Left ventricle myocardium superior (tissue), 1 donor: Measurements from ENCODE around the gene RADIL. TPM values are rescaled to one million over a fixed set of nuclear protein-coding genes. Genes with fewer than 3 reads are reported as not detected.
"Not testable (repeated sequence)": the region's sequence is repeated elsewhere in the genome, so short reads cannot be mapped to it uniquely, and the experiment has no call there.

ENCODE experiments used
- ATAC-seq: fragments of 200-7000 bp; cut with Tn5 transposase; one replicate; pipeline ENCODE4 v1.9.1; 2020; ENCODE audit warnings: mild to moderate bottlenecking, moderate library complexity
- DNase-seq: peaks from one replicate; pipeline ENCODE4 v3.0.0-alpha.2; 2020
- intact Hi-C: fragments of 100-400 bp; cut with micrococcal nuclease; formaldehyde crosslinking; loops from one replicate; pipeline ENCODE4 v1.11.0; 2022
- long read RNA-seq: library from polyadenylated mRNA; unstranded; transcript quantifications from one replicate; pipeline ENCODE4 v2.0.0, GENCODE V29; 2021
- total RNA-seq: library from RNA; stranded (reverse); fragmentation: NEBNext Ultra II Directional; extraction: Animal tissue kit (Norgen Biotek cat#: 25700); gene quantifications from one replicate; pipeline ENCODE4 v1.2.1, GENCODE V29; 2021
- donor health status: DM: no; HTN: yes; CAD: no; lungs with severe emphysema.

The RADIL gene, protein sequence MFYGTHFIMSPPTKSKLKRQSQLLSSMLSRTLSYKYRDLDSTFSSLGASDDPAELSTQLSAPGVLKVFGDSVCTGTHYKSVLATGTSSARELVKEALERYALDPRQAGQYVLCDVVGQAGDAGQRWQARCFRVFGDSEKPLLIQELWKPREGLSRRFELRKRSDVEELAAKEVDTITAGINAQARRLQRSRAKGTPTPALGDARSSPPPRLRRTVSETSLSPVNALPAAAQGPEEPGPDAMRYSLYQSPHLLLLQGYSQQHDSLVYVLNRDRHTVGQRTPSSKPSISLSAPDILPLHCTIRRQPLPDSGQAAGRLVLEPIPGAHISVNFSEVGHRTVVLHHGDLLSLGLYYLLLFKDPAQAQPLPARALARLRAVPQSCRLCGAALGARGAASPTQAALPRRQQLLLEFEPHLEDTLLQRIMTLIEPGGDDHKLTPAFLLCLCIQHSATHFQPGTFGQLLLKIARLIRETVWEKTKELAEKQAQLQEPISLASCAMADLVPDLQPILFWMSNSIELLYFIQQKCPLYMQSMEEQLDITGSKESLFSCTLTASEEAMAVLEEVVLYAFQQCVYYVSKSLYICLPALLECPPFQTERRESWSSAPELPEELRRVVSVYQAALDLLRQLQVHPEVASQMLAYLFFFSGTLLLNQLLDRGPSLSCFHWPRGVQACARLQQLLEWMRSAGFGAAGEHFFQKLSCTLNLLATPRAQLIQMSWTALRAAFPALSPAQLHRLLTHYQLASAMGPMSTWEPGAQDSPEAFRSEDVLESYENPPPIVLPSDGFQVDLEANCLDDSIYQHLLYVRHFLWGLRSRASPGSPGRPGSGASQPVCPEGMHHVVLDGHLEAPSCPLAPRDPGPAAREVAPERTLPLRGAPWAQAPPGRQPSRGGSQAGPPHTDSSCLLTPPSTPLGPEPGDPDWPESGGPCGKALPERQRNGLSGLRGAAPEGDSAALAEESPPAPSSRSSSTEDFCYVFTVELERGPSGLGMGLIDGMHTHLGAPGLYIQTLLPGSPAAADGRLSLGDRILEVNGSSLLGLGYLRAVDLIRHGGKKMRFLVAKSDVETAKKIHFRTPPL
- total RNA-seq: 2.8 TPM
- long read RNA-seq, partial matches to known transcripts: 1 of 2 reads
- long read RNA-seq, other reads (novel, unspliced or antisense): 1 of 2 reads

DNA sequence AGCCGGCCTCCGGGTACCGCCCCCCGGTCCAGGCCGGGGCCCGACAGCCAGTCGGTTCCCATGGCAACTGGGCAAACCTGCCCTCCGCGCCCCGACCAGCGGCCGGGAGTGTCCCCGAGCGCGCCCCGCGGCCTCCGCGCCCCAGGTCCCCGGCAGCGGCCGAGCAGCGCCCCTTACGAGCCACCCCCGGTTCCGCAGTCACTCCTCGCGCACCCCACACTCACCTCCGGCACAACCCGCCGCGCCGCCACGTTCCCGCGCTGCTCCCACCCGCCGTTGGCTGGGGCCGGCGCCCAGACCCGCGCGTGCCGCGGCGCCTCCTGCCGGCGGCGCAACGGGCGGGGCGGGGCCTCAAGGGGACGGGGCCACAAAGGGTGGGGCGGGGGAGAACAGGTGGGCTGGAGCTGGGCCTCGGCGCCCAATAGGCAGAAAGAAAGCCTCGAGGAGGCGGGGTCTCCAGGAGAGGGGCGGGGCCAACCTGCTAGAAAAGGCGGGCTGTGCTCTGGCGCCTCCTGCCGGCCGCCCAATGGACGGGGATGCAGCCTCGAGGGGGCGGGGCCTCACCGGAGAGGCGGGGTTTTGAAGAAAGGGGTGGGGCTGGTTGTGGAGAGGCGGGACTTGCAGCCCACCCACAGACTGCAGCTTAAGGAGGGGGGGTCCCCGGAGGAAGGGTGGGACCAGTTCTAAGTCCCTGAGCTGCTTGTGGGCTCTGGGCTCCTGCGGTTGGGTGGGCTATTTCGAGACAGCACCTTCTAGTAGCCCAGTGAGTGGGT lies at the start of gene RADIL:
TSS of gene RADIL (minus strand) at position 345 of the 773 bp plus-strand sequence. CDS start 5,577 bp downstream, outside the sequence.
- DNase-seq (peak; percentile 96), ATAC-seq (peak; percentile 92)
- intact Hi-C loops: no loop called here

DNA sequence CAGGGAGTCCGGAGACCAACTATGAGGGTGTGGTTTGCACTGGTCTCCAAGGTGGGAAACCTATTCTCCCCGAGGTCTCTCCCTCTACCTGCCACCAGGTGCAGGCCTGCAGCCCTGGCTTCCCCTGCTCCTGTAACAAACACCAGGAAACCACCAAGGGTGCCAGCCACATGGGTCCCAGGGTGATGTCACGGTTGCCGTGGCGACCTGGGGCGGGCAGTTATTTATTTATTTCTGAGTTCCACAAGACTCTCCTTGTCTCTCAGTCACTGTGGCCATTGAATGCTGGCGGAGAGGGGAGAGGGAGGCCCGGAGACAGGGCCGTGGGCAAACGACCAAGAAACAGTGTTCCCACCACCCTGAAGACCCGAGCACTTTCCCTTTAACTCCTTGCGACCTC lies 48.4 kb upstream of the RADIL start:
- DNase-seq (no peak), ATAC-seq (no peak)
- intact Hi-C loops: no loop called here

DNA sequence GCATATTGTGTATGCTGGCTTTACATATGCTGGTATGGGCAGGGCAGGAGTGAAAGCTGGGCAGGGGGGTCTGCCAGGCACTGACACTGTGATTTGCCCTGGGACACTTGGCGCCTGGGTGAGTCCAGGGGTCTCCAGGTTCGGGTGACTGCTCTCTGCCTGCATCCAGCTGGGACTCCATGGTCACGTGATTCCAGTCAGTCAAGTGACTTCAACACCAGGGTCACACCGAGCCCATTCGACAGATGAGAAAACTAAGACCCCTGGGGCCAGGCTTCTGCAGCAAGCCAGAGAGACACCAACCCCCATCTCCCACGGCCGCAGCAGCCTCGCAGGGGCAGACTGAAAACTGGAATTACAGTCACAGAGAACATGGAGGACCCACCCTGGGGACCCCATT lies 45.5 kb upstream of the RADIL start:
- ATAC-seq: no peak
- DNase-seq: no peak
- intact Hi-C loops: no loop called here

DNA sequence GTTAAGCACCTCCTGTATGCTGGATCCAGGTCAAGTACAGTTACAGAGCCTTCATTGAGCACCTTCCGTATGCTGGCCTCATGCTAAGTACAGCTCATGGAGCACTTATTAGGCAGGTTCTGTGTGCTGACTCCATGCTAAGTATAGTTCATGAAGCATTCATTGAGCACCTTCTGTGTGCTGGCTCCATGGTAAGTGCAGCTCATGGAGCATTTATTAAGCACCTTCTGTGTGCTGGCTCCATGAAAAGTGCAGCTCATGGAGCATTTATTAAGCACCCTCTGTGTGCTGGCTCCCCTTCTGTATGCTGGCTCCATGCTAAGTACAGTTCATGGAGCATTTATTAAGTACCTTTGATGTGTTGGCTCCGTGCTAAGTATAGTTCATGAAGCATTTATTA lies 44.9 kb upstream of the RADIL start:
- intact Hi-C loops: no loop called here
- ATAC-seq: no peak
- no peak for DNase-seq

DNA sequence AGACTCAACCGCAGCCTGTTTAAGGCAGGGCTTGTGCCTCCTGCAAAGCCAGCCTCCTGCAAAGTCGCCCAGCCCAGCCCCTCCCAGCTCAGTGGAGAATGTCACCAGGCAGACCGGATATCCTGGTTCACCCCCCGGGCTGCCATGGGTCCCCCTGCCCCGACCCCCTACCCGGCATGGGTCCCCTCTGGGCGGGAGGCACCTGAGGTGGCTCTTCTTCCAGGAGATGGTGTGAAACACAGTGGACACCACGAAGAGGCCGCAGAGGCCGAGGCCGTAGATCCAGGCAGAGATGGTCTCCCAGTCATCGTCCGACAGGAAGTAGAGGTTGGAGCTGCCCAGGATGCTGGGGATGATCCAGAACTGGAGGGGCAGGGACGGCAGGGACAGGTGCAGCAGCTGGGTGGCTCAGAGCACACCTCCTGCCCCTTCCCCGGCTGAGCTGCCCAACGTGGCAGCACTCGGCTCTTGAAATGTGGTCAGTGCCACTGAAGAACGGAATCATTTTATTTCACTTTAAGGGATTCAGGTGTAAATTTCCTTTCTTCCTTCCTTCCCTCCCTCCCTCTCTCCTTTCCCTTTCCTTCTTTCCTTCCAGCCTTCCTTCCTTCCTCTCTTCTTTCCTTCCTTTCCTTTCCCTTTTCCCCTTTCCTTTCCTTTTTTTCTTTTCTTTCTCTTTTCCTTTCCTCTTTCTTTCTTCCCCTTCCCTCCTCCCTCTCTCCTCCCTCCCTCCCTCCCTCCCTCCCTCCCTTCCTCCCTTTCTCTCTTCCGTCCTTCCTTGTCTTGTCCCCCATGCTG lies 36.7 kb upstream of the RADIL start:
- intact Hi-C loops: no loop called here
- ATAC-seq (no peak), DNase-seq (no peak)

DNA sequence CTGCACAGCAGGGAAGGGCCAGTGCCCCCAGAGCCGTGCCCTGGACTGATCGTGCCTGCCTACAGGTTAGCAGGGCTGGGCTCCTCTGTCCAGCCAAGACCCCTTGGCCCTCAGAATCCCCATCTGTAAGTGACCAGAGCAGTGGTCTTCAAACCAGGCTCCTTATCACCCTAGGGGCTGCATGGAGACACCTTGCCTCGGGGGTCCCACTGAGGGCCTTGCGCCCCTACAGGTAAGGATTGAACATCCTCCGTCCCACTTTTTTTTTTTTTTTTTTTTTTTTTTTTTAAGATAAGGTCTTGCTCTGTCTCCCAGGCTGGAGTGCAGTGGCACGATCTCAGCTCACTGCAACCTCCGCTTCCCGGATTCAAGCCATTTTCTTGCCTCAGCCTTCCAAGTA lies 32.6 kb upstream of the RADIL start:
- ATAC-seq (no peak), DNase-seq (no peak)
- intact Hi-C loops: no loop called here

DNA sequence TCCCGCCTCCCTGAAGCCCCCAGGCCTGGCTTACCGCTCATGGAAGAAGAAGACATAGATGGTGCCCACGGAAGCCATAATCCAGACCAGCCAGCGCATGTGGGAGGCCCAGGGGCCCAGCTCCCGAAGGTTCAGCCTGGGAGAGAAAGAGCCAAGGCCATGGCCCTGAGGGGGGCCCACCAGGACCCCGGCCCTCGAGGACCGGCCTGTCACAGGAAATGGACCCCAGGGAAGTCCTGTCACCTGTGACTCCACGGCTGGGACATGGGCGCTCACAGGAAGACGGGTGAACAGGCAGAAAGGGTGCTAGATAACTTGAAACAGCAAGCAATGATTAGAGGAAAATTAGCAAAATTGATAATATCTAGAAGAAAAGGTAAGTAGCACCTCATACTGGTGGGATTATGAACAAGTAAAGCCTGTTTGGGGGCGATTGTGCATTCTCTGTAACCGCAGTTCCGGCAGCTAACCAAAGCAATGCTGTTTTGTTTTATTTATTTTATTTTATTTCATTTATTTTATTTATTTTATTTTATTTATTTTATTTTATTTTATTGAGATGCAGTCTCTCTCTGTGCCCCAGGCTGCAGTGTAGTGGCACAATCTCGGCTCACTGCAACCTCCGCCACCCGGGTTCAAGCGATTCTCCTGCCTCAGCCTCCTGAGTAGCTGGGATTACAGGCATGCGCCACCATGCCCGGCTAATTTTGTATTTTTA lies 27.8 kb upstream of the RADIL start:
- DNase-seq (no peak), ATAC-seq (no peak)
- intact Hi-C loops: no loop called here

DNA sequence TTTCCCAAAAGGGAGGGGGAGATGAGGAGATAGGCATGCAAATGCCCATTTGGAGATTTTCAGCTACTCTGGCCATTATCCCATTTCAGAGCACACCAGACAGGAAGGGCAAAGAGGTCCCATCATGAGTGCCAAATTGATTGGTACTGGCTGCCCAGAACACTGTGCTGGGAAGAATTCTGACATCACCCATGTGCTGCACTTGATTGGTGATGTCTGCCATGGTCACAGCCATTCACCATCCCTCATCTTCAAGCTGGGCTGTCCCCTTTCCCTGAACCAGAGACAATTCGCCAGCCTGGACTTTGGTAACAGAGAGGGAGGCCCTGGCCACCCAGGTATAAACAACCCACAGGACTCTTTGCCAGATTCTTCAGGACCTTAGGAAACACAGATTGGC lies 23.2 kb upstream of the RADIL start:
- intact Hi-C loops: no loop called here
- DNase-seq (no peak), ATAC-seq (no peak)

DNA sequence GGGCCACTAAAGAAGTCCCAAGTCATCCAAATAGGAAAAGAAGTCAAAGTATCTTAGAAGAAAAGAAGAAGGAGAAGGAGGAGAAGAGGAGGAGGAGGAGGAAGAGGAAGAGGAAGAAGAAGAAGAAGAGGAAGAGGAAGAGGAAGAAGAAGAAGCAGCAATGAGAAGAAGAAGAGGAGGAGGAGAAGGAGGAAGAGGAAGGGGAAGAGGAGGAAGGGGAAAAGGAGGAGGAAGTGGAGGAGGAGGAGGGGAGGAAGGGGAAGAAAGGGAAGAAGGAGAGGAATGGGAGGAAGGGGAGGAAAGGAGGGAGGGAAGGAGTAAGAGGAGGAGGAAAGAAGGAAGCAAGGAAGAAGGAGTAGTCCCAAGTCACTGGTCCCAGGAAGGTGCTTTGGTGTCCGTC lies 21.7 kb upstream of the RADIL start:
- ATAC-seq (no peak), DNase-seq (no peak)
- intact Hi-C loops: no loop called here

DNA sequence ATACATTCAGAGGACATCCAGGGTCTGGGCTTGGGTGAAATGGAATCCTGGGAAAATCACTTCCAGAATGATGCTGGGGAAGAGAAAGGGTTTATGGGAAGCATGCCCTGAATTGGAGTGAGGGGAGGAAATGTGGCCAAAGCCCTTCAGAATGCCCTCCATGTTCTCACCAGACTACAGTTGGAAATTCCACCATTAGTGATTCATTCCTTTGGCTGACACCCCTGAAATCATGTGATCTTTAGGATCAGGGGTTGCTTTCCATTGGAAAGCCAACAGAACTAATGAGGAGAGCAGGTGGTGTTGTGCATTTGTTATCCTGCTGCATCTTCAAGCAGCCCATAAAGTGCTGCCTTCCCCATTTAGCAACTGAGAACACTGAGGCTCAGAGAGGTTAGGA lies 20.8 kb upstream of the RADIL start:
- intact Hi-C loops: no loop called here
- ATAC-seq: no peak
- no peak for DNase-seq

DNA sequence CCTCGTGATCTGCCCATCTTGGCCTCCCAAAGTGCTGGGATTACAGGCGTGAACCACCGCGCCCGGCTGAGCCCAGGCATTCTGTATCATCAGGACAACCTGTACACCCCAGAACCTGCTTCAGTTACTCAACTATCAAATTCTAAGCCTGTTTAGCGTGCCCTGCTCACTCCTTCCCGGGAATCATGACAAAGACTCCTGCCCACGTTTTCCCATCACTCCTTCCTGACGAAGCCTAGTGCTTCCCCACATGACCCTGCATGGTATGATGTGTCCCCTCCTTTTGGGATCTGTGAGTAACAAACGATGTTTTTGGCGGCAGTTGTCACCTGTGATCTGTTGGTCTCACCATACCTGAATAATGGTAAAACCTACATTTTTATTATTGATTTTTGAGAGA lies 12.2 kb upstream of the RADIL start:
- intact Hi-C loops: no loop called here
- ATAC-seq: no peak
- no peak for DNase-seq

DNA sequence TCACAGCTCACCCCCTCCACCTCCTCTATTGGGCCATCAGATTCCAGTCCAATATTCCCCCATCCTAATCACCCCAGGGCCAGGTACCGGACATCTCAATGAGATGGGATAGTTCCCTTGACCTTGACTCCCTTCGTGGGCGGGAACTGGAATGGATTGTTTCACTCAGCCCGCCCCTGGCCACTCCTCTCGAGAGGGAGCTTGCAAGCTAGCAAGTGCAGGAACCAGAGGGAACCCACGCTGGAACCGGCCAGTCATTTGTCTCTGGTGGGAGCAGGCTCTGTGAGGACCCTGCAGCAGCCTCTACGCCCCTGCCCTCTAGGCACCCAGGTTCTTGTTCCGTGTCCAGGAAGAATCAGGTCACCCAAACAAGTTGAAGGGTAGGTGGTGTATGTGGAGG lies 11.0 kb upstream of the RADIL start:
- intact Hi-C loops: no loop called here
- ATAC-seq (no peak), DNase-seq (no peak)

DNA sequence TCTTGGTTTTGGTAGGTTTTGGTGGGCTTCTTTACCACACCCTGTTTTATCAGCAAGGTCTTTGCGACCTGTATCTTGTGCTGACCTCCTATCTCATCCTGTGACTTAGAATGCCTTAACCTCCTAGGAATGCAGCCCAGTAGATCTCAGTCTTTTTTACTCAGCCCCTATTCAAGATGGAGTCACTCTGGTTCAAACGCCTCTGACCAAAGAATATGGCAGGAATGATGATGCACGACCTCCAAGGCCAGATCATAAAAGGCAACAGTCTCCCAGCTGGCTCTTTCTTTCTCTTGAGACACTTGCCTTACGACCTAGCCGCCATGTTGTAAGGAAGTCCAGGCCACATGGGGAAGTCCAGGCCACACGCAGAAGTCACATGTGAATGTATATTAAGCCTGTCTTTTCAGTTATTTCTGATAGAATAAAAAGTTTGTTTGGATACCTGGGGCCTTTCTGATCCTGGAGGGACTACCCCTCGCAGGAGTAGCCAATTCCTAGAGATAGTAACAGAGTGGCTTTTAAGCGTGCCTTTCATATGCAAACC lies 10.5 kb upstream of the RADIL start:
- intact Hi-C loops: no loop called here
- no peak for DNase-seq
- ATAC-seq: no peak

DNA sequence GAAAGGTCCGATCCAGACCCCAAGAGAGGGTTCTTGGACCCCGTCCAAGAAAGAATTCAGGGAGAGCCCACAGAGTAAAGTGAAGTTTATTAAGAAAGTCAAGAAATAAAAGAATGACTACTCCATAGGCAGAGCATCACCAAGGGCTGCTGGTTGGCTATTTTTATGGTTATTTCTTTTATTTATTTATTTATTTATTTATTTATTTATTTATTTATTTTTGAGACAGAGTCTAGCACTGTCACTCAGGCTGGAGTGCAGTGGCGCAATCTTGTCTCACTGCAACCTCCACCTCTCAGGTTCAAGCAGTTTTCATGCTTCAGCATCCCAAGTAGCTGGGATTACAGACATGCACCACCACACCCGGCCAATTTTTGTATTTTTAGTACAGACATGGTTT lies 9.7 kb upstream of the RADIL start:
- ATAC-seq, intact Hi-C loops, DNase-seq: not testable (repeated sequence)

DNA sequence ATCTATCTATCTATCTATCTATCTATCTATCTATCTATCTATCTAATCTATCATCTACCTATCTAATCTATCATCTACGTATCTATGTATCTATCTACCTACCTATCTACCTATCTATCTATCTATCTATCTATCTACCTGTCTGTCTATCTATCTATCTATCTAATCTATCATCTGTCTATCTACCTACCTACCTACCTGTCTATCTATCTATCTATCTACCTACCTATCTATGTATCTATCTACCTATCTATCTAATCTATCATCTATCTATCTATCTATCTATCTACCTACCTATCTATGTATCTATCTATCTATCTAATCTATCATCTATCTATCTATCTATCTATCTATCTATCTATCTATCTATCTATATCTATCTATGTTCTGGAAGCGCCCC lies 8.0 kb upstream of the RADIL start:
- DNase-seq, ATAC-seq, intact Hi-C loops: not testable (repeated sequence)

DNA sequence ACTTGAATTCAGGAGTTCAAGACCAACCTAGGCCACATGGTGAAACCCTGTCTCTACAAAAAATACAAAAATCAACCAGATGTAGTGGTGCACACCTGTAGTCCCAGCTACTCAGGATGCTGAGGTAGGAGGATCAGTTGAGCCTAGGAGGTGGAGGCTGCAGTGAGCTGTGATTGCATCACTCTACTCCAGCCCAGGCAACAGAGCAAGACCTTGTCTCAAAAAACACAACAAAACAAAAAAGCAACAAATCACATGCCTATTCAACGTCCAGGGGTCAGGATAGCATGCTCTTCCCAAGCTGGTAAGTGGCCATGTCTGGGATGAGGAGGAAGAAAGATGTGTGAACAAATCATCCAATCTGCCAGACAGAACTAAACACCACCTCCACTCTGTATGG lies 6.2 kb upstream of the RADIL start:
- DNase-seq (no peak), ATAC-seq (no peak)
- intact Hi-C loops: no loop called here

DNA sequence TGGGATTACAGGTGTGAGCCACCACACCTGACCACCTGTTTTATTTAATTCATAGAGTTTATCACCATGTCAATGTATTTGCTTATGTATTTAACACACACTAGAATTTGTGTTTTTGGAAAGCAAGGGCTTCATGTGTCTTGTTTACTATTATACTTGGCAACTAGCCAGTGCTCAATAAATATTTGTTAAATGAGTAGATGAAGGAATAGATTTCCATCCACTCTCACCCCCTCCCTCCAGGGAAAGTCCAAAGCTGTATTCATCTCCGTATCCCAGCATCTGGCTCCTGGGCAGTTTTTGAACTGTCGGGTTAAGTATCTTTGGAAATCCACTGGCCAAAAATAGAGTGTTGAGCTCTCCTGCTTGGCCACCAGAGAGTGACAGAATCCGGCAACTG lies 4.6 kb upstream of the RADIL start:
- ATAC-seq (no peak), DNase-seq (no peak)
- intact Hi-C loops: no loop called here

DNA sequence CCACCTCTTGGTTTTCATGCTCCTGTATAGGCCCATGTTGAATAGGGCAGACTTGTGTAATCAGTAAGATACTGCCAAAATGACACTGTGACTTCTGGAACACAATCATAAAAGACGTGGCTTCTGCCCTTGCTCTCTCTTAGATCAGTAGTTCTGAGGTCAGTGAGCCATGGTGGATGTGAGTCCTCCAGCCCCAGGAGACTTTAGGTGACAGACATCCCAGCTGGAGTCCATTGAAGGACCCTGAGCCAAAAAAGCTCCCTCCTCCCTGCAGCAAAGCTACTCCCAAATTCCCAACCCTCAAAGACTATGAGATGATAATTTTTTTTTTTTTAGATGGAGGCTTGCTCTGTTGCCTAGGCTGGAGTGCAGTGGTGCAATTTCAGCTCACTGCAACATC lies 3.2 kb upstream of the RADIL start:
- intact Hi-C loops: no loop called here

More for the DNA sequence above, 3.2 kb upstream of the RADIL start:
- ATAC-seq (no peak), DNase-seq (no peak)
